Measurements from ENCODE around the gene MRC2.

Gene MRC2

DNA sequence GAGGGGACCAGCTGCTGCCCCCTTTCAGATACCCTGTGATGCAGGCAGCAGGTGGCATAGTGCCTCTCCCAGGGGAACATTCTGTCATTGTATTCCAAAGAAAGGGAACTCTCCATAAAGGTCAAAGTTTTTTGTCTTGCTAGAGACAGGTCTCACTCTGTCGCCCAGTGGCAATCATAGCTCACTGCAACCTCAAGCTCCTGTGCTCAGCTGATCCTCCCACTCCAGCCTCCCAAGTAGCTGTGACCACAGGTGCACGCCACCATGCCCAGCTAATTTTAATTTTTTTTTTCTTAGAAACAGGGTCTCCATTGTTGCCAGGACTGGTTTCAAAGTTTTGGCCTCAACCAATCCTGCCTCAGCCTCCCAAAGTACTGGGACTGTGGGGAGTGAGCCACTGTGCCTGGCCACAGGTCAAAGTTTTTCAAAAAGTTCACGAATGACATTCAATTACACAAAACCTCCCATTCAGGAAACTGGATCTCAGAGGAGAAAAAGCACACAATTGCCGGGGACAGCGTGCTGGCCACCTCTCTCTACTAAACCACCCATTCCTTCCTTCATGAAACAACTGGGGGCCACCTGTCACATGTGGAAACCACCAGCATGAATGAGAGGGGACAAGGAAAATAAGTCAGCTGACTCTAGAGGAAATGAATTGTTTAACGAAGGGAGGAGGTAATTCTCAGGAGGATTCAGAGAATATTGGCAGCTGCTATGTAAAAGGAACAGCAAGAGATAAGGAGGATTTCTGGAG, 100.6 kb downstream of the MRC2 start:
- no peak for DNase-seq

DNA sequence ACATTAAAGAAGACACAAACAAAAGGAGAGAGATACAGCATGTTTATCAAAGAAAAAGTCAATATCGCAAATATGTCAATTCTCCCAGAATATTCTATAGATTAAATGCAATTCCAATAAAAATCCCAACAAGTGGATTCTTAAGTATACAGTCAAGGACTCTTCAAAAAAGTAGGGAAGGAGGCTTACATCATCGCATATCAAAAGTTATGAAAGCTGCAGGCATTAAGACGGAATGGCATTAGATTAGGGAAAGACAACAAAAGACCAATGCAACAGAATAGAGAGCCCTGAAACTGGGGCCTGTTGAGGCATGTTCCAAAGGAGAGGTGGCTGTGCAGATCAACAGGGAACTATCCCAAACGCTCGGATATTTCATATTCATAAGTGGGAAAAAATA, 104.7 kb downstream of the MRC2 start:
- DNase-seq: no peak

DNA sequence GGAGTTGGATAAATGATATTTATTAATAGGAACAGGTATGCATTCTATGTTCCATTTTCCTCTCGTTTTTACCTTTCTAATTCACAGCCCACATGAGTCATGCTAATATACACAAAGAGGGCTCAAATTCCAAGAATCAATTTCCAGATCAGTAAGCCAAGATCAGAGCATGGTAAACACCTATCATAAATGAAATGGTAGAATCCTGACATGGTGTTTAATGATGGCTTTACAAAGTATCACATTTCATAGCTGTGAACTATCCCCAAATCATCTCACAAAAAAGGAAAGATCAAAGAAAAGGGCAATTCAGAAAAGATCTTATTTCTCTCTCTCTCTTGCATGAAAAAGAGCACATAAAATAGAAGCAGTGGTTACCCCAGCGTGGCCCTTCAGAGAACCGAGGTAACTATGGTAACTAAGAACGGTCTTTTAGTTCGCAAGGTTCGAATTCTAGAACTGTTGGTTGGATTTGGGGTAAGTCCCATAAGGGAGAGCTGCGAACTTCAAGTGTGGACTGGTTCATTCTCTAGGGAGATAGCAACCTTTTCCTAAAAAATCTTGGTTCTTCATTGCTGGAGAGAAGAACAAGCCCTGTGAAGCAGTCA, 107.7 kb downstream of the MRC2 start:
- DNase-seq: no peak

DNA sequence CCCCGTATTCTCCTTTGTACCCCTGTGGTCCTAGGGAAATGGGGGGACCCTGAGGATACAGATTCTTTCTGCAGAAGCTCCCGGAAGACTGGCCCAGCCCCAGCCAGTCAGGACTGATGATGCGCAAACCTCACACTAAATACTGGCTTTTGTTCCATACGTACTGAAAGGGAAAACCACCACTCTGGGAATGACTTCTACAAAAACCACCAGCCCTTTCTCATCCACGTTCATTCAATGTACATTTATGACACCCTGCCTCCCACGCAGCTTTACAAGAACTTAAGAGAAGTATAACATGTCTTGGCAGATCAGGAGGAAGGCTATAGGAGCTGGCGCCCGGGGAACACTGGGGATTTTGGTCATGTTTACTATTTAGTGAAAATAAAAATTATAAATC, 110.0 kb downstream of the MRC2 start:
- peak; percentile 51 for DNase-seq

DNA sequence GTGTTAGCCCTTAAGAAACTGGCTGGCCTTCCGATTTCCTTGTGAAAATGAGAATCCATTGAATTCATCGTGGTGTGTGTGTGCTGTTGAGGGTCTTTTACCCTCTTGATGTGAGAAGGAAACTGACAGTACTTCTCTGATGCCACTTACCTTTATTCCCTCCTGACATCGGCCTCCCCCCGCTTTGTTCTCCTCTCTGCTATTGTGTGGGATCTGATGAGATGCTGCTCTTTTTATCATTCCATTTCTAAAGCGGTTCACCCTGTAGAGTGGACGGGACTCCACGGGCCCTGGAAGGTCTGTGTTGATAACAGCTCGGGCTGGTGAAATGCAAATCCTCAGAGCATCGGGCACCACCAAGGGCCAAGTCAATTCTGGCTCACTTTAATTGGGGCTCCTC, 110.8 kb downstream of the MRC2 start:
- no peak for DNase-seq

DNA sequence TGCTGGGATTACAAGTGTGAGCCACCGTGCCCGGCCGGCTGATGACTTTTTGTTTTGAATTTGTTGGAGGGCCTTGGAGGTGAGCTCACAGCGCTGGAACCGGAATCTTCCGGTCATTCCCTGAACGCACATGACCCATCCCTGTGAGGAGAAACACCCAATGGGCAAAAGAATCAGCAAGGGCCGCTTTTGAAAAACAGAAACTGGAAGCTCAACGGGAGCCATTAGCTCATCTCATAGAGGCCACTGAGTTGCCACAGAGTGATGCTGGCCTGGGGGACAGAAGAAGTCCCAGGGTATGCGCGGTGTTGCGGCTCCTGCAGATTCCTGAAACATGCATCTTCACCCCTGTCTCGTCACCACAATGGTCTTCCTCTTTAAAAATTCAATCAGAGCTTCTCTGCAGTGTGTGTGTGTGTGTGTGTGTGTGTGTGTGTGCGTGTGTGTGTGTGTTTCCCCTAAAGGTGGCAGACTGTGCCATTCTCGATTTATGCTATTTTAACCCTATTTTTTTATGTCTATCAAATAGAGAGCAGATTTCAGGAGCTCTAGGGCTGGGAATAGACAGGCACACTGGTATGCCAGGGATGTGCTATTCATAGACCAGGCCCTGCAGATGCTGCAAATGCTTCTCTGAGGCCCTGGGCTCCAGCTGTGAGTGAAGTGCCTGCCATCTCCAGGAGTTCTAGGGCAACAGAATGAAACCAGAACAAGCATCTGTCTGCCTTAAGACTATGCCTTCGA, 112.3 kb downstream of the MRC2 start:
- no peak for DNase-seq

DNA sequence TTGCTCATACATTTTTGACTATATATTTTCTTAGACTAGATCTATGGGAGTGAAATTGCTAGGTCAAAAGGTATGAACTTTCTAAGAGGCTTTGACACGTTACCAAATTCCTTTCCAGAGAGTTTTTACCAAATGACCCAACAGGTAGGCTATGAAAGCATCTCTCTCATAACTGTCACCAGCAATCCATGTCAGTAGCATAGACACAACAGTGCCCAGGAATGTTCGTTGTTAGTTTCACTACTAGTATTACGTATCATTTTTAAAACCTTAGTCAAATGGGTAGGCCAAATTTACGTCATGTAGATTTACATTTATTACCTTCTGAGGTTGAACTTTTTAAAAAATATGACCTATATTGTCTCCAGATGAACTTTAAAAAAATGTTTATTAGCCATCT, 113.8 kb downstream of the MRC2 start:
- DNase-seq: peak; percentile 69
